MCF 10A (cell line): ENCODE measurements around the gene POM121C. TPM values are rescaled to one million over a fixed set of nuclear protein-coding genes. Genes with fewer than 3 reads are reported as not detected.
"Not testable (repeated sequence)": the region's sequence is repeated elsewhere in the genome, so short reads cannot be mapped to it uniquely, and the experiment has no call there.

Source experiments
- BruUV-seq: library from RNA; stranded (reverse); fragments of 400-500 nt; replicated peaks from 2 replicates; lab custom pipeline; 2021; lab: Mats Ljungman, UMichigan
- CTCF ChIA-PET: fragments of 300-600 bp; sonication (Branson Sonifier 250); formaldehyde crosslinking; extraction: SDS; loops from one replicate; lab custom pipeline; 2021; ENCODE audit warnings: antibody characterized with exemption, inconsistent platforms; lab: Yijun Ruan, JAX
- POLR2A ChIA-PET: fragments of 300-600, 350-650 bp; sonication (Branson Sonifier 250); formaldehyde crosslinking; extraction: SDS; loops from one replicate; lab custom pipeline; 2020; ENCODE audit warnings: antibody characterized with exemption, inconsistent platforms; lab: Yijun Ruan, JAX
- DNase-seq: peaks from one replicate; pipeline ENCODE4 v3.0.0-alpha.2; 2018; ENCODE audit not compliant: unreplicated experiment
- H3K27ac Mint-ChIP-seq: one replicate; pipeline ENCODE4 v1.8.0; 2022; ENCODE audit warnings: mild to moderate bottlenecking, low read depth, mixed read lengths; ENCODE audit not compliant: unreplicated experiment
- H3K27me3 Mint-ChIP-seq: one replicate; pipeline ENCODE4 v1.8.0; 2022; ENCODE audit warnings: mixed read lengths; ENCODE audit not compliant: insufficient read depth, unreplicated experiment
- H3K36me3 Mint-ChIP-seq: one replicate; pipeline ENCODE4 v1.8.0; 2022; ENCODE audit warnings: mild to moderate bottlenecking, moderate library complexity, mixed read lengths; ENCODE audit not compliant: insufficient read depth, unreplicated experiment
- H3K4me1 Mint-ChIP-seq: one replicate; pipeline ENCODE4 v1.8.0; 2022; ENCODE audit warnings: mixed read lengths; ENCODE audit not compliant: insufficient read depth, unreplicated experiment
- H3K4me3 Mint-ChIP-seq: one replicate; pipeline ENCODE4 v1.8.0; 2022; ENCODE audit warnings: mild to moderate bottlenecking, moderate library complexity, mixed read lengths; ENCODE audit not compliant: unreplicated experiment
- H3K9me3 Mint-ChIP-seq: one replicate; pipeline ENCODE4 v1.8.0; 2022; ENCODE audit warnings: mixed read lengths; ENCODE audit not compliant: unreplicated experiment
- intact Hi-C: fragments of 100-400 bp; cut with micrococcal nuclease; formaldehyde crosslinking; loops from 2 replicates; pipeline ENCODE4 v1.14.1; 2022
- total RNA-seq: library from RNA; stranded (reverse); gene quantifications from 2 replicates; pipeline ENCODE4 v1.2.3, GENCODE V29; 2022
- TF ChIP-seq, protein P1 (sequence below): fragments of 200-600 bp; IDR thresholded peaks from one replicate; pipeline ENCODE4 v1.8.0; 2022; ENCODE audit warnings: antibody characterized with exemption, mild to moderate bottlenecking; ENCODE audit not compliant: unreplicated experiment

POM121C gene
- total RNA-seq, 1 experiment from 2014 or later: 42.3 TPM

DNA sequence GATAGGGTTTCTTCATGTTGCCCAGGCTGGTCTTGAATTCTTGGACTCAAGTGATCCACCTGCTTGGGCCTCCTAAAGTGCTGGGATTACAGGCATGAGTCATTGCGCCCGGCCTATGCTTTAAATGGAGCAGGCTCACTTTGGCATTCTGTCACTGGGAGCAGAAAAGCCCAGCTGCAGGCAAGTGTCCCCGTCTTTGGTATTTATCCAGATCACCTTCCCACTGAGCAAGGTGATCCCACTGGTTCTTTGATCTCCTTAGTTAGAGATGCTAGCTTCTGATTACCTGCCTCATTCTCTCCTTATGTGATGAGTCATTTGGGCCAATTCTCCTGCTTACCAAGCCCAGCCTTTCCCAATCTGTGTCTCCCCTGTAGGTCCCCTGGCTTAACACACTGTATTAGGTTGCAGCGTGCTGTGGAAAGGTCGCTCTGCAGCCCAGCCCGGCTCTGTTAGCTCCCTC lies 45.3 kb upstream of the POM121C start:
- no peak overlapping the region for H3K27ac Mint-ChIP-seq
- H3K27me3 Mint-ChIP-seq: no peaks in the 10 kb centered on the region
- ChIA-PET CTCF (interaction anchor here (0.6 to 1.3 kb wide), 5 partner anchors 40 to 821 kb away, joined by 3 to 5 read pairs (median 3); no protein-coding TSS in a partner anchor), POLR2A (interaction anchor here (1.1 to 1.2 kb wide), 2 partner anchors 11 to 17 kb away, joined by 3 to 5 read pairs; no protein-coding TSS in a partner anchor)
- H3K36me3 Mint-ChIP-seq: peaks cover under 1% of the 10 kb centered on the region
- TF ChIP-seq, protein P1, sequence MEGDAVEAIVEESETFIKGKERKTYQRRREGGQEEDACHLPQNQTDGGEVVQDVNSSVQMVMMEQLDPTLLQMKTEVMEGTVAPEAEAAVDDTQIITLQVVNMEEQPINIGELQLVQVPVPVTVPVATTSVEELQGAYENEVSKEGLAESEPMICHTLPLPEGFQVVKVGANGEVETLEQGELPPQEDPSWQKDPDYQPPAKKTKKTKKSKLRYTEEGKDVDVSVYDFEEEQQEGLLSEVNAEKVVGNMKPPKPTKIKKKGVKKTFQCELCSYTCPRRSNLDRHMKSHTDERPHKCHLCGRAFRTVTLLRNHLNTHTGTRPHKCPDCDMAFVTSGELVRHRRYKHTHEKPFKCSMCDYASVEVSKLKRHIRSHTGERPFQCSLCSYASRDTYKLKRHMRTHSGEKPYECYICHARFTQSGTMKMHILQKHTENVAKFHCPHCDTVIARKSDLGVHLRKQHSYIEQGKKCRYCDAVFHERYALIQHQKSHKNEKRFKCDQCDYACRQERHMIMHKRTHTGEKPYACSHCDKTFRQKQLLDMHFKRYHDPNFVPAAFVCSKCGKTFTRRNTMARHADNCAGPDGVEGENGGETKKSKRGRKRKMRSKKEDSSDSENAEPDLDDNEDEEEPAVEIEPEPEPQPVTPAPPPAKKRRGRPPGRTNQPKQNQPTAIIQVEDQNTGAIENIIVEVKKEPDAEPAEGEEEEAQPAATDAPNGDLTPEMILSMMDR: no peak
- no TSS peak for BruUV-seq
- peak; percentile 50 for DNase-seq
- intact Hi-C loops: no loop called here
- H3K4me1 Mint-ChIP-seq: peaks cover 17% of the 10 kb centered on the region
- H3K4me3 Mint-ChIP-seq: no peak overlapping the region
- H3K9me3 Mint-ChIP-seq: no peaks in the 10 kb centered on the region

DNA sequence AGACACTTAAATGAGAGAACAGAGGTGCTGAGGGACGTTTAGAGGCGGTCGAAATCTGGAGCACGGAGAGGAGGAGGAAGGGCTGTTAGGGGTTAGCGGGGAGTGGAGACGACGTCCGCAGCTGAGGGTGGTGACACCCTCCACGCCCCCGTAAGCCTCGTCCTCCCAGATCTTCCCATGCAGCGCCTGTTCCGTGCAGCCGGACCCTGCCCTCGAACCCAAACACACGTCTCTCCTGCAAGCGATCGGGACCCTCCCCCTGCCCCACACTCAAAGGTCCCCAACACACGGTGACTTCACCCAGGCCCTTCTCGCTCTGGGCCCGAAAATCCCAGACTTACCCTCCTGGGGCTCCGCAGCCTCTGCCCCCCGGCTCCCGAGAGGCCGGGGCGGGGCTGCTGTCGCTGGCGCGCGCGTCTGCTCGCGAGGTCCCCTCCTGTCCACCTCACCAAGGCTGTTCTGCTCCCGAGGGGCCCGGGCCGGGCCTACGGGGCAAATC lies 41.2 kb upstream of the POM121C start:
- CTCF ChIA-PET, POLR2A ChIA-PET, BruUV-seq, DNase-seq, H3K27me3 Mint-ChIP-seq, H3K9me3 Mint-ChIP-seq: not testable (repeated sequence)
- H3K4me1 Mint-ChIP-seq: peaks cover 23% of the 10 kb centered on the region
- H3K4me3 Mint-ChIP-seq: peak overlapping the region; percentile 98
- peaks cover 33% of the 10 kb centered on the region for H3K36me3 Mint-ChIP-seq
- H3K27ac Mint-ChIP-seq: peak overlapping the region; percentile 93
- intact Hi-C loops: loop anchor here (5.0 to 10.0 kb wide), 2 partner anchors 108 to 205 kb away; no protein-coding TSS in a partner anchor

DNA sequence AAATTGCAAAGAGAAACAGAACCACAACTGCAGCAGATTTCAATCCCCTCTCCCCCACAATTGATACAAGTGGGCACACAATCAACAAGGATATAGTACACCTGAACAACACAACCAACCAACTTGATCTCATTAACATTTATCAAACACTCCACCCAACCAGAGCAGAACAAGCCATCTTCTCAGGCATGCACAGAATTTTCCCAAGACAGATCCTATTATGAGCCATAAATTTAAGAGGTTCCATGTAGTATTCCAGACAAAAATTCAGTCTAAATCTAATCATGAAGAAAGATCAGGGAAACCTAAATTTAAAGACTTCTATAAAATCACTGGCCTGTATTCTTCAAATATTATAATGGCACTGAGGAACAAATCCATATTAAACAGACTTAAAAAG lies 35.6 kb upstream of the POM121C start:
- Mint-ChIP-seq H3K36me3 (peaks cover 68% of the 10 kb centered on the region), H3K9me3 (peaks cover 15% of the 10 kb centered on the region), H3K4me1 (peaks cover 11% of the 10 kb centered on the region)
- CTCF ChIA-PET, POLR2A ChIA-PET, H3K27ac Mint-ChIP-seq, DNase-seq, BruUV-seq, H3K27me3 Mint-ChIP-seq, H3K4me3 Mint-ChIP-seq: not testable (repeated sequence)
- intact Hi-C loops: loop anchor here (10.0 kb wide), 1 partner anchor 113 kb away; no protein-coding TSS in a partner anchor

DNA sequence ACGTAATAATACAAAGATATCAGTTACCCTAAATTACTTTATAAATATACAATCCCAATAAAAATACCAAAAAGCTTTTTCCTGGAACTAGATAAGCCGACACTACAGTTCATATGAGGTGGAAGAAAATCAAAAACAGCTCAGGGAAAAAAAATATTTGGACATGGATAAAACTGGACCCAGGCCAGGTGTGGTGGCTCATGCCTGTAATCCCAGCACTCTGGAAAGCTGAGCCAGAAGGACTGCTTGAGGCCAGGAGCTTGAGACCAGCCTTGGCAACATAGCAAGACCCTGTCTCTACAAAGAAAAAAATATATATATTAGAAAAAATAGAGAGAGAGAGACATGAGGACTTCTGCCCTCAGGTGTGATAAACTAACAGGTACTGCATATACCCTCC lies 32.7 kb upstream of the POM121C start:
- intact Hi-C loops, BruUV-seq, H3K27me3 Mint-ChIP-seq, H3K4me3 Mint-ChIP-seq, CTCF ChIA-PET, DNase-seq, H3K4me1 Mint-ChIP-seq, H3K27ac Mint-ChIP-seq: not testable (repeated sequence)
- POLR2A ChIA-PET: interaction anchor here (0.6 kb wide), 1 partner anchor 9 kb away, joined by 3 read pairs; no protein-coding TSS in a partner anchor
- Mint-ChIP-seq H3K9me3 (peaks cover 15% of the 10 kb centered on the region), H3K36me3 (peaks cover 65% of the 10 kb centered on the region)

DNA sequence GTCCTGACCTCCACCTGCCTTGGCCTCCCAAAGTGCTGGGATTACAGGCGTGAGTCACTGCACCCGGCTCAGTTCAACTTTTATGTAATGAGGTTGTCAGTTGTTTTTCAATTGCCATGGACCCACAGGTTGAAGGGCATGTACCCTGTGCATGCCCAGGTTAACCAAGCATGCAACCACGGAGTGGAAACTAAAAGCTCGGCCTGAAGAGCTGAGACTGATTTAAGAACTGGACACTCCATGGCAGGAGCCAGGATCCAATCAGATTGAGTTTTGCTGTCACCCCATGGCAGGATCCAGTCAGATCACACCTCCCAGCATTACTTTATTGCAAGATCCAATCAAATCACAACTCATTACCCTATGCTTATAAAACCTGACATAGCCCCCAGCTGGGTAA lies 22.9 kb upstream of the POM121C start:
- BruUV-seq, H3K4me1 Mint-ChIP-seq, H3K4me3 Mint-ChIP-seq, CTCF ChIA-PET, H3K9me3 Mint-ChIP-seq, POLR2A ChIA-PET, H3K27ac Mint-ChIP-seq, H3K27me3 Mint-ChIP-seq, DNase-seq, intact Hi-C loops: not testable (repeated sequence)
- H3K36me3 Mint-ChIP-seq: peaks cover 35% of the 10 kb centered on the region

DNA sequence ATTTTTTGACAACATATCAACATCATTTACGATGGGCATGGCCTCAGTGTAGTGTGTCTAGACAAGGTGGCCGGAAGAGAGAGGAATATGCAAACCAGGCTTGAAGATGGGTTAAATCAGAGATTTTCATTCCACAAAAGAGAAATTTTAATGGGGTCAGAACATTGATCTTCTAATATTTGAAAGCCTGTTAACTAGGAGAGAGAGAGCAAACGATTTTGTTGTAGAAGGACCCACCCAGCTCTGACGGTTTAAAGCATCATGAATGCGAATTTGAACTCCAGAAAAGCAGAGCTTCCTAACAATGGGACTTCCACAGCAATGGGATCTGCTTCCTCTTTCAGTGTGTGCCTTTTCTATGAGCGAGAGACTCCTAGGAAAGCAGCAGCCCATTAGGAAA lies 5.9 kb upstream of the POM121C start, which contains the start of gene SPDYE5:
TSS of gene SPDYE5 (plus strand) at position 301 of the 400 bp plus-strand sequence. CDS start 1,728 bp downstream, outside the sequence.
- H3K9me3 Mint-ChIP-seq, POLR2A ChIA-PET, H3K27ac Mint-ChIP-seq, BruUV-seq, H3K4me3 Mint-ChIP-seq, CTCF ChIA-PET, H3K27me3 Mint-ChIP-seq, intact Hi-C loops, H3K4me1 Mint-ChIP-seq, DNase-seq: not testable (repeated sequence)
- H3K36me3 Mint-ChIP-seq: peaks cover 19% of the 10 kb centered on the region

DNA sequence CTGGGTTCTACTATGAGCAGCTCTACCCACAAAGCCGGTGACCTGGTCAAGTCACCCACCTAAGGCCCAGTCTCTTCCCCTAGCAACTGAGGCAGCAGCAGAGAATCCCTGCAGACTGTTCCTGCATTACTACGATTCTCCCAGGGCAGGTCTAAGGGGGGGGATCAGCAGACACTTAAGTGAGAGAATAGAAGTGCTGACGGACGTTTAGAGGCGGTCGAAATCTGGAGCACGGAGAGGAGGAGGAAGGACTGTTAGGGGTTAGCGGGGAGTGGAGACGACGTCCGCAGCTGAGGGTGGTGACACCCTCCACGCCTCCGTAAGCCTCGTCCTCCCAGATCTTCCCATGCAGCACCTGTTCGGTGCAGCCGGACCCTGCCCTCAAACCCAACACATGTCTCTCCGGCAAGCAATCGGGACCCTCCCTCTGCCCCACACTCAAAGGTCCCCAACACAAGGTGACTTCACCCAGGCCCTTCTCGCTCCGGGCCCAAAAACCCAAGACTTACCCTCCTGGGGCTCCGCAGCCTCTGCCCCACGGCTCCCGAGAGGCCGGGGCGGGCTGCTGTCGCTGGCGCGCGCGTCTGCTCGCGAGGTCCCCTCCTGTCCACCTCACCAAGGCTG lies 632 bp downstream of the POM121C start:
- peak overlapping the region; percentile 96 for H3K4me3 Mint-ChIP-seq
- H3K9me3 Mint-ChIP-seq, H3K4me1 Mint-ChIP-seq, intact Hi-C loops, H3K27me3 Mint-ChIP-seq, BruUV-seq: not testable (repeated sequence)
- peak; percentile 5 for DNase-seq
- peak overlapping the region; percentile 90 for H3K27ac Mint-ChIP-seq
- ChIA-PET CTCF (interaction anchor here (1.2 kb wide), 1 partner anchor 273 kb away, joined by 5 read pairs; no protein-coding TSS in a partner anchor), POLR2A (interaction anchor here (0.7 to 1.3 kb wide), 2 partner anchors 44 to 391 kb away, joined by 3 read pairs; no protein-coding TSS in a partner anchor)
- peaks cover 33% of the 10 kb centered on the region for H3K36me3 Mint-ChIP-seq

DNA sequence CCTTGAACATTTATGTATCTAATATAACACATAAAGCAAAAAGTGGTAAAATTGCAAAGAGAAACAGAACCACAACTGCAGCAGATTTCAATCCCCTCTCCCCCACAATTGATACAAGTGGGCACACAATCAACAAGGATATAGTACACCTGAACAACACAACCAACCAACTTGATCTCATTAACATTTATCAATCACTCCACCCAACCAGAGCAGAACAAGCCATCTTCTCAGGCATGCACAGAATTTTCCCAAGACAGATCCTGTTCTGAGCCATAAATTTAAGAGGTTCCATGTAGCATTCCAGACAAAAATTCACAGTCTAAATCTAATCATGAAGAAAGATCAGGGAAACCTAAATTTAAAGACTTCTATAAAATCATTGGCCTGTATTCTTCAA lies 5.8 kb downstream of the POM121C start:
- H3K9me3 Mint-ChIP-seq, H3K4me1 Mint-ChIP-seq, CTCF ChIA-PET, H3K4me3 Mint-ChIP-seq, DNase-seq, POLR2A ChIA-PET, H3K27ac Mint-ChIP-seq, BruUV-seq, intact Hi-C loops, H3K27me3 Mint-ChIP-seq: not testable (repeated sequence)
- peaks cover 32% of the 10 kb centered on the region for H3K36me3 Mint-ChIP-seq
